BLaER1 (cell line): ENCODE data around the gene NUP210.
A peak's percentile ranks its signal among the peaks of the same experiment; 100 is the strongest.
"Not testable (repeated sequence)": the region's sequence is repeated elsewhere in the genome, so short reads cannot be mapped to it uniquely, and the experiment has no call there.

Experiments
- H3K27ac ChIP-seq: shearing (Covaris generic); formaldehyde crosslinking; 2 replicates; pipeline ENCODE4 v1.8.1; 2022
- H3K27me3 ChIP-seq: shearing (Covaris generic); formaldehyde crosslinking; 2 replicates; pipeline ENCODE4 v1.8.1; 2022
- H3K36me3 ChIP-seq: shearing (Covaris generic); formaldehyde crosslinking; 2 replicates; pipeline ENCODE4 v1.8.1; 2022
- H3K4me1 ChIP-seq: shearing (Covaris generic); formaldehyde crosslinking; 2 replicates; pipeline ENCODE4 v1.8.1; 2022
- H3K4me2 ChIP-seq: shearing (Covaris generic); formaldehyde crosslinking; 2 replicates; pipeline ENCODE4 v1.8.1; 2022
- H3K4me3 ChIP-seq: shearing (Covaris generic); formaldehyde crosslinking; 2 replicates; pipeline ENCODE4 v1.8.1; 2022
- H3K9ac ChIP-seq: shearing (Covaris generic); formaldehyde crosslinking; 2 replicates; pipeline ENCODE4 v1.8.1; 2022
- H3K9me3 ChIP-seq: shearing (Covaris generic); formaldehyde crosslinking; 2 replicates; pipeline ENCODE4 v1.8.1; 2022
- H4K20me1 ChIP-seq: shearing (Covaris generic); formaldehyde crosslinking; 2 replicates; pipeline ENCODE4 v1.8.1; 2022
- Cebpa-rat ChIP-seq: shearing (Covaris generic); IDR thresholded peaks from 2 replicates; pipeline ENCODE4 v1.8.1; 2022

NUP210 gene

DNA sequence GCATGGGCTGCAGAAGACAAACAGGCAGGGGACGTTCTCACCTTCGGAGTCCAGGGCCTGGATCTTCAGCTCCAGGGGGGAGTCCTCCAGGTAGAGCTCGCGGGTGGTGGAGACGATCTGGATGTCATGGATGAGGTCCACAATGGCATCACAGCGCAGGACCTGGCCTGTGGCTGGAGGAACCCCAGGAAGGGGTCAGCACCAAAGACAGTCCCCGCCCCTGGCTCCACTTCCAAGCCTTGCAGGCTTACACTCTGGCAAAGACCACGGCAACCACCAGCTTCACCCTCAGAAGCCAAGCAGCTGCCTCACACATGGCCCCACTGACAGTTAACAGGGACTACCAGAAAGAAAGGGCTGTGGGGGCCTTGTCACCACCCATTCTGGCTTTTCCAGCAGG, 22.8 kb downstream of the NUP210 start:
- no peak overlapping the region for H3K9ac ChIP-seq
- no peak overlapping the region for H3K4me2 ChIP-seq
- H3K4me1 ChIP-seq, result peaks cover 18% of the 10 kb centered on the region
- H3K4me3 ChIP-seq, result no peak overlapping the region
- TF ChIP-seq Cebpa-rat, result no peak
- no peaks in the 10 kb centered on the region for H3K9me3 ChIP-seq
- H3K27ac ChIP-seq, result no peak overlapping the region
- H4K20me1 ChIP-seq, result peaks cover 100% of the 10 kb centered on the region
- H3K36me3 ChIP-seq, result peaks cover 93% of the 10 kb centered on the region
- H3K27me3 ChIP-seq, result no peaks in the 10 kb centered on the region

DNA sequence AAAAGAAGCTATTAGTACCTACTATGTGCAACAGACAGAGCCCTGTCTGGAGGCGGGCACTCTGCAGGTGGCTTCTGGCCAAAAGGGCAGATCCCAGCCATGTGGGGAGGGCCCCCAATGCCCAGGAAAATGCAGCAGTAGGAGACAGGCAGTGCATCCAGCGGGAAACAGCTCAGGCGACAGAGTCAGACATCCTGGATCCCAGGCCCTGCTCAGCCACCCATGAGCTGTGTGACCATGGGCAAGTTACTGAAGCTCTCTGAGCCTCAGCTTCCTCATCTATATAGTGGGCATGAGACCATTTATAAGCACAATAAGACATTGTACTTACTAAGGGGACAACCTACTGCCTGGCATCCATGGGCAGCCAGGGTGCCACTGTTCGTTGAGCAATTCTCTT, 25.8 kb downstream of the NUP210 start:
- Histone ChIP-seq H3K4me1 (no peaks in the 10 kb centered on the region), H3K9me3 (no peaks in the 10 kb centered on the region), H4K20me1 (peaks cover 98% of the 10 kb centered on the region), H3K4me2 (no peak overlapping the region), H3K9ac (no peak overlapping the region), H3K4me3 (no peak overlapping the region), H3K36me3 (peaks cover 100% of the 10 kb centered on the region), H3K27me3 (no peaks in the 10 kb centered on the region), H3K27ac (no peak overlapping the region)
- TF ChIP-seq Cebpa-rat, result no peak

DNA sequence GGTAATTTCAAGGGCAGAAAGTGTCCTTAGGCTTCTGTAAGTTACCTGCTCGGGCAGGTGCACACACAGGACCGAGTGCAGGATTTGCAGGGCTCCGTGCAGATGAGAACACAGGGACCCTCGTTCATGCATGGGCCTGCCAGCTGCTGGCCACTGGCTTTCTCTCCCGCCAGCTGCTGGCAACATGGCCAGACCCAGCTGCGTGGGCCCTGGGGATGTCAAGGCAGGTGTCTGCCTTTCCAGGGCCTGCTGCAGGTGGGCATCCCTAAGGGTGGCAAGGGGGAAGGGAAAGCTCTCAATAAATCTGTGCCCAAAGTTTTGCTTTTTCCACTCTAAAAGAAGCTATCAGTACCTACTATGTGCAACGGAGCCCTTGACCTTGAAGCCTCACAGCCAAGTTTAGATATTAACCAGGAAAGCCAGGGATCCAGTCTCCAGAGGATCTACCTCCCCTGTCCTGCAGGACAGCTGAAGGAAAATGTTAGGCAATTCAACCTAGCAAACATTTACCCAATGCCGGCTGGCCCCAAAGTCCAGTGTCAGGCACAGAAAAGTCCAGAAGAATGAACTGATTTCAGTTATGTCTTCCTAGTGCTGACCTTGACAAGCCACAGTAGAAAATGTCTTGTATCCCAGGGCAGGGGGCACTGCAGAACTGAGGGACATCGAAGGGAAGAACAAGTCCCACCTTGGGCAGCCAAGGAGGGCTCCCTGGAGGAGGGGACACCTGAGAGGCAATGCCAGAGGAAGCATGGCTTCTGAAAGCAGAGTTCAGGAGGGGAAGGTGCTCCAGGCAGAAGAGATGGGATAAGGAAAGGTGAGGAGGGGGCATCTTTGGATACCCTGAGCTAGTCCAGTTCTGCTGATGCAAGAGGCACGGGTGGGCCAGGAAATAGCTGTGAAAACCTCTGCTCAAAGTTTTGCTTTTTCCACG, 26.4 kb downstream of the NUP210 start:
- Histone ChIP-seq H3K36me3 (peaks cover 100% of the 10 kb centered on the region), H3K4me2 (no peak overlapping the region), H4K20me1 (peaks cover 97% of the 10 kb centered on the region), H3K4me3 (no peak overlapping the region), H3K4me1 (no peaks in the 10 kb centered on the region), H3K9ac (no peak overlapping the region), H3K9me3 (no peaks in the 10 kb centered on the region), H3K27me3 (no peaks in the 10 kb centered on the region), H3K27ac (no peak overlapping the region)
- no peak for TF ChIP-seq Cebpa-rat

DNA sequence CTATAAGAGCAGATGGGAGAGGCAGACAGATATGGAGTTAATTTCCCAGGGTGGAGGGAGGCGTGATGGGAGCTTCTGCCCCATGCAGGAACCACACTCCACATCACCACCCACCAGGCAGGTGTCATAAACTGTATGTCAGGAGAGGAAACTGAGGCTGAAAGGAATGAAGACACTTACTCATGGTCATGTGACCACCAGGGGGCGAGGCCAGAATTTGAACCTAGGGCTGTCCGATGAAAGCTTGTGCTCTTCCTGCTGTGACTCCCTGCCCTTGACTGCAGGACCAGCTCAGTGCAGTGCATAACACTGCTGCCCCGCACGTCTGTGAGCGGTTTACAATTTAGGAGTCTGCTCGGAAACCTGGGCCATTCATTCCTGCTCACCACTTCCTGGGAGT, 28.8 kb downstream of the NUP210 start:
- Histone ChIP-seq H3K9ac (no peak overlapping the region), H3K36me3 (peaks cover 100% of the 10 kb centered on the region), H3K4me3 (no peak overlapping the region), H3K27ac (no peak overlapping the region), H4K20me1 (peaks cover 97% of the 10 kb centered on the region), H3K4me1 (no peaks in the 10 kb centered on the region), H3K9me3 (no peaks in the 10 kb centered on the region), H3K4me2 (no peak overlapping the region), H3K27me3 (no peaks in the 10 kb centered on the region)
- TF ChIP-seq Cebpa-rat, result no peak

DNA sequence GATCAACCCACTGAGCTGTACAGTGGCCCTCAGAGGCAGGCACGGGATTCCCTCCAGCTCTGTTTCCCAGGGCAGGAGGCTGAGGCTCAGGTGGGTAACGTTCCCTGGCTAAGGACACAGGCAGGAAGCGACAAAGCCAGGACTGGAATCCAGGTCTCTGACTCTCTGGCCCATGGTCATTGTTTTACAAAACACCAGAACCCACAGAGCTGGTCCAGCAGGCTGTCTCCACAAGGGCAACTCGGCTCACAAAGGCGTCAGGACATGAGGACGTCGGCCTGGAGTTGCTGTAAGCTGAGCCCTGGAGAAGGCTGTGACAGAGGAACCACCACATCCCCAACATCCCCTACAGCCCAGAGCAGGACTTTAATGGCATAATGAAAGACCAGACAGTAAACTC, 30.7 kb downstream of the NUP210 start:
- H3K4me1 ChIP-seq, result peaks cover 7% of the 10 kb centered on the region
- H3K27me3 ChIP-seq, result no peaks in the 10 kb centered on the region
- TF ChIP-seq Cebpa-rat, result no peak
- no peak overlapping the region for H3K27ac ChIP-seq
- H4K20me1 ChIP-seq, result peaks cover 77% of the 10 kb centered on the region
- H3K36me3 ChIP-seq, result peaks cover 100% of the 10 kb centered on the region
- no peak overlapping the region for H3K4me3 ChIP-seq
- no peak overlapping the region for H3K4me2 ChIP-seq
- no peak overlapping the region for H3K9ac ChIP-seq
- H3K9me3 ChIP-seq, result no peaks in the 10 kb centered on the region

DNA sequence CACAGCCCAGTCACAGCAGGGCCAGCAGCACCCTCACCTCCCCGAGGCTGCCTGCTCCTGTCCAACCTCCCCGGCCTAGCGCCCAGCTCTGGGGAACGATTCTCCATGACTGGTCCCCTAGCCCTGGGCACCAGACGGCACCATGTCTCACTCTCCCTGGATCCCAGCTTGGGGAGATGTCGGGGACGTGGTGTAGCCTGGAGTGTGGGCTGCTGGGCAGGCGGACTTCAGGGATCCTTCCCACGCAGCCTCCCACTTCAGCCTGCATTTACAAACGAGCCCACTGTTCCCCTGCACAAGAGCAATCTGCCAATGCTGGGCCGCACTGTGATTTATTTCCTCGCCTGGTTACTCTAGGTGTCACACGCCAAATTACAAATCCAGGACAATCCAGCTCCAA, 31.3 kb downstream of the NUP210 start:
- Histone ChIP-seq H3K27me3 (no peaks in the 10 kb centered on the region), H3K4me3 (no peak overlapping the region), H3K9ac (no peak overlapping the region), H4K20me1 (peaks cover 72% of the 10 kb centered on the region), H3K4me1 (peaks cover 12% of the 10 kb centered on the region), H3K9me3 (no peaks in the 10 kb centered on the region), H3K27ac (no peak overlapping the region), H3K4me2 (no peak overlapping the region), H3K36me3 (peaks cover 100% of the 10 kb centered on the region)
- no peak for TF ChIP-seq Cebpa-rat

DNA sequence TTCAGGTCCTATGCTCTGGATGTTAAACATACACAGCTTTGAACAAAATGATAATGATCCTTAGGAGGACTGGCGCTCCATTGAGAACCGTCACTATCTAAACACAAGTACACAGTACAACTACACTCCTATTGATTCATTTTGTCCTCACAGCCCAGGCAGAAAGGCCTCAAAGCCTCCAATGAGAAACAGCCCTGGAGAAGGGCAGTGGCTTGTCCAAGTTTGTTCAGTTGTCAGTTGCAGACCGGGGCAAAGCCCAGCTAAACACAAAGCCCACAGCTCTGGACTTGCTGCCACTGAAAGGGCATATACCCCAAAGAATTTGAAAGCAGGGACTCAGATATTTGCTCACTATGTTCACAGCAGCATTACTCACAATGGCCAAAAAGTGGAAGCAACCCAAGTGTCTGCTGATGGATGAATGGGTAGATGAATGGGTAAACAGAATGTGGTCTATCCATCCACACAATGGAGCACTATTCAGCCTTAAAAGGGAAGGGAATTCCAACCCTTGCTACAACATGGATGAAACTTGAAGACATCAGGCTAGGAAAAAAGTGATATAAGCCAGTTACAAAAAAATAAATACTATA, 34.7 kb downstream of the NUP210 start:
- peaks cover 46% of the 10 kb centered on the region for H3K4me1 ChIP-seq
- H3K36me3 ChIP-seq, result peaks cover 93% of the 10 kb centered on the region
- H3K27me3 ChIP-seq, result no peaks in the 10 kb centered on the region
- no peak overlapping the region for H3K4me3 ChIP-seq
- peaks cover 66% of the 10 kb centered on the region for H4K20me1 ChIP-seq
- H3K9me3 ChIP-seq, result no peaks in the 10 kb centered on the region
- H3K9ac ChIP-seq, result no peak overlapping the region
- no peak for TF ChIP-seq Cebpa-rat
- H3K27ac ChIP-seq, result no peak overlapping the region
- H3K4me2 ChIP-seq, result no peak overlapping the region

DNA sequence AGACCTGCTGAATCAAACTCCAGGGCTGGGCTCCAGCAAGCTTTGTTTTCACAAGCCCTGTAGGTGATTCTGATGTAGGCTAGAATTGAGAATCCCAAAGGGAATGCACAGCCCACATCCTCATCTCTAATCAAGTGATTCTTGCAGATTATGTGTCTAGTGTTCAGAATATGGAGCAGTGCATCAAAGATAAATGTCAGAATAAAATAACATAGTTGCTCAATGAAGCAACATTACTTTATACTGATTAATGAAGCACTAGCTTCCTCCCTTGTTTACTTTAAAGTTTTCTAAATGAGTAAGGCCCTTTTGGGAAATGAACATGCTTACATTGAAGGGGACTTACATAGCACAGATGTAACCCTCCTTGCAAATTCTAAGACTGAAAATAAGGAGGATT, 39.2 kb downstream of the NUP210 start:
- TF ChIP-seq Cebpa-rat, result no peak
- Histone ChIP-seq H3K36me3 (peaks cover 86% of the 10 kb centered on the region), H3K9ac (0 out of 2 replicates have a peak overlapping the region, but pooled peaks have one; percentile 64), H4K20me1 (peaks cover 62% of the 10 kb centered on the region), H3K27ac (peak overlapping the region; percentile 23; the same call in 1 of the 2 replicates), H3K4me3 (no peak overlapping the region), H3K4me2 (peak overlapping the region; percentile 95), H3K9me3 (no peaks in the 10 kb centered on the region), H3K4me1 (peaks cover 74% of the 10 kb centered on the region), H3K27me3 (no peaks in the 10 kb centered on the region)

DNA sequence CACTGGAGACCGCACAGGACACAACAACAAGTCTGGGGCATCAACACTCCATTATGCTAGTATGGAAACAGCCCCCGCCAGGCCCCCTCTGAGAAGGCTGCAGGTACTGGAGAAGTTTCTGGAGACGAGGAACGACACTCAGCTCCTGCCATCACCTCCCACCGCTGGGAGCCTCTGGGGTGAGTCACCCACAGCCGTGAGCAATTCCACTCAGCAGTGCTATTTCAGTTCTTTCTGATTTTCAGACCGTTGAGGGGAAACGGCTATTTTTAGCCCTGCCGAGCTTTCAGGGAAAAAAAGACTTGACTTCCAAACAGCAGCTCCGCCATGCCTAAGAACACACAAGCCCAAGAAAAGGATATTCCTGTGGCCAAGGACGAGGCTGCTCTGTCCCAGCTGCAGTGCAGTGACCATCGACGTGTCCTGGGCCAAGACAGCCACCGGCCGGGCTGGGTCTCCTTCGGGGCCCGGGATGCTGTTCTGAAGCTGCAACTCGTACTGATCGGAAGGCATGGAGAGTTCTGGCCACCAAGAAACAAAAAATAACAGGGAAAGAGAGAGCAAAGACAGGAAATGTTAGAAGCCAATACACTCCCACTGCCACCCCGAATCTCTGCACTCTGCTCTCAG, 40.8 kb downstream of the NUP210 start:
- Histone ChIP-seq H3K4me3 (peak overlapping the region; percentile 50), H3K27me3 (no peaks in the 10 kb centered on the region), H3K4me1 (peaks cover 66% of the 10 kb centered on the region), H3K9me3 (no peaks in the 10 kb centered on the region), H3K9ac (peak overlapping the region; percentile 64; the same call in 1 of the 2 replicates), H4K20me1 (peaks cover 62% of the 10 kb centered on the region), H3K36me3 (peaks cover 86% of the 10 kb centered on the region), H3K4me2 (peak overlapping the region; percentile 95), H3K27ac (peak overlapping the region; percentile 66)
- TF ChIP-seq Cebpa-rat, result no peak

DNA sequence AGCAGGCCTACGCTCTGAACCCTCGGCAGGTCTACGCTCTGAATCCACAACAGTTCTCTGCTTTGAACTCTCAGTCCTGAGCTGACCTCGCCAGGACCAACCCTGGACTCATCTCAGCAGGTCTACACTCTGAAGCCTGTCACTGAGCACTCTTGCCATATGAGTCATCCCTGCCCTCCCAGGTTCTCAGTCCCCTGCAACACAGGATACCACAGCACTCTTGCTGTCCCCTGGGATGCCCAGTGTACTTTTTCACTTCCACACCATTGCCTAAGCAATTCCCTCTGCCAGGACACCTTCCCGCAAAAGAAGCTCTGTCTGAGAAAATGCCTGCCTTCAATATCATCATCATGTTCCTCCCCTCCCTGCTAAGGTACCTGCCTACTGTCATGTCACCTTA, 42.0 kb downstream of the NUP210 start:
- Histone ChIP-seq H3K9ac (peak overlapping the region; percentile 64; the same call in 1 of the 2 replicates), H3K27ac (peak overlapping the region; percentile 66), H3K36me3 (peaks cover 86% of the 10 kb centered on the region), H3K4me1 (peaks cover 55% of the 10 kb centered on the region), H3K4me3 (no peak overlapping the region), H3K9me3 (no peaks in the 10 kb centered on the region), H4K20me1 (peaks cover 61% of the 10 kb centered on the region), H3K27me3 (no peaks in the 10 kb centered on the region), H3K4me2 (peak overlapping the region; percentile 95)
- TF ChIP-seq Cebpa-rat, result no peak

DNA sequence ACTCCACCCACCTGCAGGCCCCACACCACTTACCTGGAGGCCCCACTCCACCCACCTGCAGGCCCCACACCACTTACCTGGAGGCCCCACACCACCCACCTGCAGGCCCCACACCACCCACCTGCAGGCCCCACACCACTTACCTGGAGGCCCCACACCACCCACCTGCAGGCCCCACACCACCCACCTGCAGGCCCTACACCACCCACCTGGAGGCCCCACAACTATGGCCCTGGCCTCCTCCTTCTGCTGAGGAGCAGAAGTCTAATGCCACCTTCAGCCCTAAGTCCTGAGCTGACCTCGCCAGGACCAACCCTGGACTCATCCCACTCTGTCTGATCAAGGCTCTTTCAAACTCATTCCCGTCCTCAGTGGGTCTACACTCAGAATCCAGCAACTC, 42.4 kb downstream of the NUP210 start:
- H3K4me3 ChIP-seq, H3K9me3 ChIP-seq, H3K9ac ChIP-seq, H3K27me3 ChIP-seq: not testable (repeated sequence)
- Histone ChIP-seq H4K20me1 (peaks cover 57% of the 10 kb centered on the region), H3K4me2 (peak overlapping the region; percentile 95), H3K4me1 (peaks cover 51% of the 10 kb centered on the region), H3K36me3 (peaks cover 86% of the 10 kb centered on the region), H3K27ac (peak overlapping the region; percentile 66; the same call in 1 of the 2 replicates)
